ENCODE results near the gene PRLHR.
"Not testable (repeated sequence)": the region's sequence is repeated elsewhere in the genome, so short reads cannot be mapped to it uniquely, and the experiment has no call there.

PRLHR gene

DNA sequence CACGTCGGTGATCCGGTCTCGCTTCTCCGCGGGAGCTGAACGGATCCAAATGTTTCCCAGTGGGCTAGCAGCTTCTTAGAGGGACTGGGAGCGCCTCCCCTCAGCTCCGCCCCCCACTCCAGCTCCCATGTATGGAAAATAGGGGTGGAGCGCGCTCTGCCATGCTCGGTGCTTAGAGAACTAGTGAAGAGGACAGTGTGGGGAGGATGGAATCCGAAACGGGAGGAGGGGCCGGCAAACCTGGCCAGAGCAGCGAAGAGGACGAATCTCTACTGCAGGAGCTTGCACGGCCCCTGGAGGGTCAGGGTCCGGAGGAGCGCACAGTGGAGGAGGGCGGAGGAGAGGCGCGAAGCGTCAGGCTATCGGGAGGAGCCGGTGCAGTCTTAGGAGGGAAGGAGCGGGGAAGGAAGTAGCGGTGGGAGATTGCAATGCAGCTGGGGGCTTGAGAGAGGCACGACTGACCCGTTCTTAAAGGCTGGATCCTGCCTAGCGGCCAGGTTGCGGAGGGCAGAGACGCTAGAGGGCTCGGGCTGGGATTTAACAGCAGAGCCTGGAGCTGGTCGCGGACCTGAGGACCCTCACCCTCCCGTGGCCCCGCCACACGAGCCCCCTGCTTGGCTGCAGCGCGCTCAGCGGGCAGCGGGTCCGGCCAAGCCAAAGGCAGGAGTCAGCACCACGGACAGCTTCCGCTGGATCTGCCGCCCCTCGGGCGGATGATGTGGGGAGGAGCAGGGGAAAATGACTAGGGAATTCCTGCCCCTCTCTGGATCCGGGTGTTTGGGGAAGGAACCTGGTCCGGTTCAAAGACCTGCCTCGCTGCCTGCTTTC lies at the start of gene PRLHR:
Gene PRLHR, minus strand, starts transcription at position 51 of the 828 bp plus-strand sequence. CDS start 404 bp downstream, outside the sequence.
- no peak for DNase-seq

DNA sequence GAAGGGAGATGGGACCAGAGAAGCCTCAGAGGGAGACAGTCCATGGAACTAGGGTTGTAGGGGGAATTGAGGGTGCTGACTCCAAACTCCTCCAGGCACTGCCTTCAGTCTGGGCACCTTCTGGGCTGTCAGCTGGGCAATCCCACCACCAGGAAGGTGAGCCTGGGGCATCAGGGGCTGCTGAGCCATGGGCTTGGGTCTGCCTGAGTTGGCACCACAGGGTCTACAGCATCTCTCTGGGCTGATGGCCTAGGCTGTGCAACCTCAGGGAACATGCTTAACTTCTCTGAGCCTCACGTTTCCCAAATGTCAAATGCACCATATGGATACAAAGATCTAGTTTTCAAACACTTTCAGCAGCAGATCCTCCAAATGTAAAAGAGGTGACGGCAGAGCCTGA lies 46.8 kb upstream of the PRLHR start:
- no peak for DNase-seq

DNA sequence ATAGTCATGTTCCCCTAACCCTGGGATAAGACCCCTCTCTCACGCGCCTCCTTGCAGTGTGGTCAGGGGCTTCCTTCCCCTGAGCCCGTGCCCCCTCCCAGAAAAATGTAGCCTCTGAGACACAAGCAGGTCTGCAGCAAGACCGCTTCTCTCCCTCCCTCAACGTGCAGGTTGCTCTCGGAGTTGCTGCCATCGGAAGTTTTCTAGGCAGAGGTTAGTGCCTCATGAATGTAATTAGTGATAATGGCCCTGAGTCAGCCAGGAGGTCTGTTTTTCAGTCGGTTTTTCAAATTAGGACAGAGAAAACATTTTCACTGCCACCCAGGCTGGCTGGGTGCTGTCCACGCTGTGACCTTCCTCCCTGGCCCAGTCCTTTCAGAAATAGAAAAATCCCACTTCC lies 43.2 kb upstream of the PRLHR start:
- no peak for DNase-seq

- no peak for DNase-seq
These were observed 40.4 kb upstream of the PRLHR start for GRCh38 chr10:118635674-118636402.

DNA sequence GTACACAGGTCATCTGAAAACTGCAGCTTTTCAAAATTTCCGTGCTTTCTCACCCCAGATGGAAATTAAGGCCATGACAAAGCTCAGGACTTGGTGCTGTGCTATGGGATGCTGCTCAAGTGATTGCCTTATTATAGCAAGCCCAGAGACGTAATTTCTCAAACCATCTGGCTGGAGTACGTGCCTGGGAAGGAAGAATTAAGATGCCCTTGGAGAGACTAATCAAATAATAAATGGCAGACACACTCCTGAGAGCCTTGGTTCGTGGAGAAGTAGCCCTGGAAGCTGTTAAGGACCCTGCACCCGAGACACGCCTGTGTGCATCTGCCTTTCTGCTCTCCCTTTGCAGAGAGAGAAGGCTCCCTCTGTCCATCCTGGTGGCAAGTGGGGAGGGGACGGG lies 38.3 kb upstream of the PRLHR start:
- no peak for DNase-seq

- no peak for DNase-seq
These were observed 33.8 kb upstream of the PRLHR start for GRCh38 chr10:118629211-118629610.

- no peak for DNase-seq
These were observed 32.9 kb upstream of the PRLHR start for GRCh38 chr10:118628397-118628796.

DNA sequence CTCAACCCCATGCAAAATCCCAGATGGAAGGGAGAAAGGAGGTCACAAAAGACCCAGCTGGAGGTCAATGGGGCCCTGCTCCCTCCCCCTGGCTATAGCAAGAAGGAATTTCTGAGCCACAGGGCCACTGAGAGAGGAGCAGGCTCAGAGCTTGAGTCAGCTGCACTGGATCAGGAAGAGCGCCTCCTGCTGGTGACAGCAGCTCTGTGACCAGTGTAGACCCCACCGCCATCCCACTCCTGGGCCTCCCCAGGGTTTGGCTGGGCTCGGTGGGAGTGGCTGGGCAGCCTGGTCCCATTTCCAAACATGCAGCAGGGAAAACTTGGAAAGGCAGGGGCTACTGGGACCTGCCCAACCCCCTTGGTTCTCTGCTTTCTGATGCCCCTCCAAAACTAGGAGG lies 31.5 kb upstream of the PRLHR start:
- no peak for DNase-seq

- no peak for DNase-seq
These were observed 30.1 kb upstream of the PRLHR start for GRCh38 chr10:118625504-118625903.

GRCh38 chr10:118624747-118625146 lies 29.3 kb upstream of the PRLHR start:
- no peak for DNase-seq

DNA sequence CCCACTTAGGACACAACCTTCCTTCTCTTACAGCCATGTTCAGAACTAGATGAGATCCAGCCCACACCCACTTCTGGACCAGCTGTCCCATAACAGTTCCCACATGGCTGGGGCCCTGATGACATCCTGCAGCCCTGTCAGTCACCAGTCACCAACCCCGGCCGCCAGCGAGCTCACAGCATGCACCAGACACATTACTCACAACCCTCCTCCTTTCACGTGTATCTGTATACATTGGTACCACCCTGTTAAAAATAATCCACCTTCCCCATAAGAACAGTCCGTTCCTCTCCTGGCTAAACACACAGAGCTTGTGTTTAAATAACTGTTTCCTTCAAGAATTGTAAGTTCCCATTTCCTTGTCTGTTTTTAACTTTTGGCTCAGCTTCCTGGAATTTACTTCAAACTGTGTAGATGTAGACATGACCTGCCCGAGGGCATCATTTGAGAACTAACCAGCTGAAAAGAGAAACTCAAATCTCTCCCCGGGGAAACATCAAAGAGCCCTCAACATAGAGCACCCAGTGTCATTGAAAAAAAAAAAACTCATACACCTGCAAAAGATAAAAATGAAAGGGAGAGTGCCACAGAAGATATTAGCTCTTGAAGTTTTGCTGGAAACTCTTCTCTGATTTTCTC lies 26.0 kb upstream of the PRLHR start:
- DNase-seq = no peak

- DNase-seq = not testable (repeated sequence)
These were observed 18.4 kb upstream of the PRLHR start for GRCh38 chr10:118613863-118614262.

GRCh38 chr10:118610577-118610976 lies 15.1 kb upstream of the PRLHR start:
- DNase-seq = no peak

DNA sequence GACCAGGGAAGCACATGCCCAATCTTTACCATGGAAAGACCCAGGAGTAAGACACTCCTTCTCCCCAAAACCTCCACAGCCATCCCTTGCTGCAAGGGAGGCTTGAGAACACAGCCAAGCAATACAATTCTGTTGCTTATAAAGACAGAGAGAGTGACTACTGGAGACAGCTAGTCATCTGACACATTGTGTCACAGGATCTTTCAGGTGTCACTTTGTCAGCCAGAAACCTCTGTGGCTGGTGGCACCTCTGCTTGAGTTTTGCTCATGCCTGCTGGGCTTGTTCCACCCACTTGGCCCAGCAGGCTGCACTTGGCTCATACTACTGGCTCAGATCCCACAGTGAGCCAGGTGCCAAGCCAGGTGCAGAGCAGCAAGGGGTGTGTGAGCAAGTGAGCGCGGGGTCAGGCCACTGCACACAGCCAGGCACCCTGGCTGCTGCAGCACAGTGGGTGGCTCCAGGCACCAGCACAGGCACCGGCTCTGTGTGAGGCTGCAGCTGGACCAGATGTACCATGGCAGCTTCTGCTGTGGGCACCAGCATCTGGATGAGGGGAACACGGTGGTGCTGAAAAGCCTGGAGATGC lies 12.4 kb upstream of the PRLHR start:
- no peak for DNase-seq

DNA sequence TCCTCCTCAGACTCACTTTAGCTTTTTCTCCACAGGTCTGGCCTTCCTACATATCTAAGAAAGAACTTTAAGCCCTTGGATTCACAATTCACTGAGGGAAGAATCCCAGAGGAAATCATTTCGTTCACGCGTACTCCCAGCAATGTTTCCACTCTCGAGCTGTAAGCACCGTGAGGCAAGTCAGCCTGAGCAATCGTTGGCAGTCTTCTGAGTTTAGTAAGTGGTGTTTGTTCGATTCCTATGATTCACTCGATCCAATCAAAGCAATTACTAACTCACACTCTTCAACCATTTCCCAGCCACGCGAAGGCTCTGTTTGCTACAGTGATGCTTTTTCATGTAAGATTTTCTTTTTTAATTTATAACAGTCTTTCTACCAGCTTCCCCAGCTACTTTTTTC lies 10.2 kb upstream of the PRLHR start:
- no peak for DNase-seq

- no peak for DNase-seq
These were observed 1.1 kb upstream of the PRLHR start for GRCh38 chr10:118596426-118597124.

DNA sequence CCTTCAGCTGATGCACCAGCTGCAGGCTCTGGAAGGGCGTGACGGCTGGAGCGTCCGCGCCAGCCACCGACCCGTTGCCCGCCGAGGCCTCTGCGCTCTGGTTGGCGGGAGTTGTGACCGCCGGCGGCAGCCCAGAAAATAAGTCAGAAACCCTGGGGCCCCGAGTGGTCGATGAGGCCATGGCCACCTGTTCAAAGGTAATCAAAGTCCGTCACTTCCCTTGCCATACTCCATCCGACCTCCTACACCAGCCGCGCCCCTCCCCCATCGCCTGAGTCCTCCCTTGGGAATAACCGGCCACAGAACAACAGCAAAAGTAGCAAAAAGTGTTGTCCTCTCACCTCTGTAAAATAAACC lies 406 bp downstream of the PRLHR start:
- DNase-seq = no peak

GRCh38 chr10:118594392-118595063 lies 920 bp downstream of the PRLHR start:
- DNase-seq = no peak

- DNase-seq = peak; percentile 91
These were observed 2.6 kb downstream of the PRLHR start for GRCh38 chr10:118592675-118593330.

GRCh38 chr10:118590334-118590733 lies 5.1 kb downstream of the PRLHR start:
- DNase-seq = peak; percentile 87

DNA sequence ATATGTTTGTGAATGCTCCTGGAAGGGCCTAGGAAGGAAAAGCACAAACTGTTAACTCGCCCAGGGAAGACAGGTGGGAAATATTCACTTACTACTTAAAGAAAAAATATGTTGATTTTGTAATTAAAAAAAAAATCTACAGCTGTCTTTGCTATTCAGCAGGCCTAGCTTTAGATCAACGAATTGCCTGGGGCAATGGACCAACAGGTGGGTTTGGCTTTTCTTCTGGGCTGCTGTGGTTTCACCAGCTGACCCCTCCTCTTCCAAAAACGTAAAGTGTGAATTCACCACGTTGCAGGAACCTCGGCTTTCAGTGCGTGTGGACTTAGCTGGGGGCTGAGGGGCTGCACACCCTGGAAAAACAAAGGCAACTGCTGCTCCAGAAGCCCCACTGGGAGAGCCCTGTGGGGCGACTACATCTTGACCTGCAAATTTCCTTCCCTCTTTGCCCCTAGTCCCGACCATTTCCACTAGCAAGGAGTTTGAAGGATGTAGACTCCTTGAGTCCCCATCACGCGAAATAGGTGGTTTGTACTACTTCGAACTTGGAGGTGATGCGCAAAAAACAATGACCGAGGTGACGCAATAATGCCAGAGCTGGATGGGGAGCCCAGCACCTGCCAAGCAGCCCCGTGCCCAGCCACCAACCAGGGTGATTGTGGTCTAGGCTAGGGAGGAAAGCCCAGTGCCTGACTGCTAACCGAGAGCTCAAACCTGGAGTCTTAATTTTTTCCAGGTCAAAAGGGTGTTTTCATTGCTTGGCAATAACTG lies 7.4 kb downstream of the PRLHR start:
- no peak for DNase-seq

All from NCI-H2029 (cell line).